Neuronal stem cell (in vitro differentiated cells): ENCODE results near the gene GRAMD2B.

Experiments
- DNase-seq: peaks from one replicate; pipeline ENCODE4 v3.0.0-alpha.2; 2013; ENCODE audit warnings: low spot score
- H2AFZ ChIP-seq: one replicate; pipeline ENCODE4 v1.6.1; 2013; ENCODE audit warnings: mild to moderate bottlenecking, low read length, inconsistent platforms
- H2AK5ac ChIP-seq: 2 replicates; pipeline ENCODE4 v1.6.1; 2013; ENCODE audit warnings: low read depth, mild to moderate bottlenecking, inconsistent platforms, low read length, moderate library complexity, mixed read lengths
- H2BK120ac ChIP-seq: 2 replicates; pipeline ENCODE4 v1.6.1; 2013; ENCODE audit warnings: low read depth, mild to moderate bottlenecking, inconsistent platforms, low read length, moderate library complexity, mixed read lengths
- H2BK12ac ChIP-seq: one replicate; pipeline ENCODE4 v1.6.1; 2013; ENCODE audit warnings: low read length, inconsistent platforms
- H2BK15ac ChIP-seq: 2 replicates; pipeline ENCODE4 v1.6.1; 2013; ENCODE audit warnings: mild to moderate bottlenecking, low read length, inconsistent platforms, mixed read lengths
- H2BK5ac ChIP-seq: one replicate; pipeline ENCODE4 v1.6.1; 2013; ENCODE audit warnings: inconsistent platforms, mild to moderate bottlenecking, low read length, moderate library complexity
- H3K14ac ChIP-seq: one replicate; pipeline ENCODE4 v1.6.1; 2013; ENCODE audit warnings: low read length, inconsistent platforms
- H3K18ac ChIP-seq: 2 replicates; pipeline ENCODE4 v1.6.1; 2013; ENCODE audit warnings: low read length, inconsistent platforms
- H3K23ac ChIP-seq: 2 replicates; pipeline ENCODE4 v1.6.1; 2013; ENCODE audit warnings: low read depth, mild to moderate bottlenecking, mixed read lengths, low read length, inconsistent platforms; ENCODE audit not compliant: poor library complexity
- H3K27ac ChIP-seq: replicated peaks from 3 replicates; pipeline ENCODE4 v1.5.1; 2013; ENCODE audit warnings: low read length, inconsistent platforms
- H3K27me3 ChIP-seq, 3 experiments: 2 replicates each; pipeline ENCODE4 v1.6.1; 2013; ENCODE audit warnings: low read length in 3 of 3, mild to moderate bottlenecking in 2 of 3, inconsistent platforms in 1 of 3, low read depth in 1 of 3, mixed read lengths in 1 of 3, moderate library complexity in 1 of 3; ENCODE audit not compliant: control insufficient read depth in 3 of 3, insufficient read depth in 3 of 3
- H3K36me3 ChIP-seq, 2 donors: replicated peaks in 1 of 2; 2 replicates each; pipeline ENCODE4 v1.6.1; 2013; ENCODE audit warnings: low read length in 2 of 2; ENCODE audit not compliant: control insufficient read depth in 2 of 2, insufficient read depth in 2 of 2
- H3K4ac ChIP-seq: 2 replicates; pipeline ENCODE4 v1.6.1; 2013; ENCODE audit warnings: inconsistent platforms, mild to moderate bottlenecking, low read length, moderate library complexity
- H3K4me1 ChIP-seq, 2 donors: 1 replicate in 1 of 2; 2 replicates in 1 of 2; pipeline ENCODE4 v1.6.1; 2013; ENCODE audit warnings: low read length in 2 of 2, low read depth in 1 of 2; ENCODE audit not compliant: control insufficient read depth in 2 of 2, insufficient read depth in 1 of 2
- H3K4me2 ChIP-seq: one replicate; pipeline ENCODE4 v1.6.1; 2013; ENCODE audit warnings: mild to moderate bottlenecking, low read length, inconsistent platforms; ENCODE audit not compliant: insufficient read depth, poor library complexity, severe bottlenecking
- H3K4me3 ChIP-seq, 2 donors: 2 replicates each; pipeline ENCODE4 v1.5.1; 2013; ENCODE audit warnings: low read length in 2 of 2, mild to moderate bottlenecking in 2 of 2, inconsistent platforms in 1 of 2, moderate library complexity in 1 of 2
- H3K79me1 ChIP-seq: one replicate; pipeline ENCODE4 v1.6.1; 2013; ENCODE audit warnings: low read depth, mild to moderate bottlenecking, inconsistent platforms, low read length, moderate library complexity
- H3K9ac ChIP-seq: one replicate; pipeline ENCODE4 v1.6.1; 2013; ENCODE audit warnings: mild to moderate bottlenecking, low read depth, low read length, inconsistent platforms; ENCODE audit not compliant: poor library complexity
- H3K9me3 ChIP-seq, 2 donors: replicated peaks in 1 of 2; 2 replicates each; pipeline versions ENCODE3 to v1.6.1; 2013; ENCODE audit warnings: low read length in 2 of 2, mild to moderate bottlenecking in 2 of 2, inconsistent platforms in 1 of 2, low read depth in 1 of 2, mixed read lengths in 1 of 2, moderate library complexity in 1 of 2; ENCODE audit not compliant: control insufficient read depth in 2 of 2, insufficient read depth in 1 of 2
- H4K8ac ChIP-seq: one replicate; pipeline ENCODE4 v1.6.1; 2013; ENCODE audit warnings: low read depth, mild to moderate bottlenecking, inconsistent platforms, low read length, moderate library complexity
- H4K91ac ChIP-seq: one replicate; pipeline ENCODE4 v1.6.1; 2013; ENCODE audit warnings: low read length, low read depth, mild to moderate bottlenecking, inconsistent platforms; ENCODE audit not compliant: poor library complexity
- WGBS, 2 donors: extraction: QIAGEN DNeasy Blood & Tissue Kit; methylation state at CpG; one replicate each; pipeline ENCODE4 v1.1.7; 2013; ENCODE audit warnings: missing lambda C conversion rate in 2 of 2, mixed read lengths in 1 of 2; ENCODE audit not compliant: insufficient read length in 2 of 2, insufficient replicate concordance in 1 of 2; ENCODE audit errors: extremely low coverage in 2 of 2; 5-methylcytosine and 5-hydroxymethylcytosine counted together

GRAMD2B gene

GRCh38 chr5:126455264-126455663 is 32.1 kb downstream of the GRAMD2B start:
- Histone ChIP-seq H3K9me3 (no peaks in the 10 kb centered on the region), H3K14ac (no peak overlapping the region), H2BK12ac (no peak overlapping the region), H4K91ac (no peak overlapping the region), H3K4ac (no peak overlapping the region), H3K36me3 (no peaks in the 10 kb centered on the region), H2AFZ (no peak overlapping the region), H2BK120ac (no peak overlapping the region), H2BK5ac (no peak overlapping the region), H2AK5ac (no peak overlapping the region), H3K27ac (no peak overlapping the region), H3K79me1 (no peaks in the 10 kb centered on the region), H4K8ac (no peak overlapping the region), H3K27me3 (no peaks in the 10 kb centered on the region), H2BK15ac (no peak overlapping the region), H3K4me3 (no peak overlapping the region), H3K4me2 (no peak overlapping the region), H3K9ac (no peak overlapping the region), H3K23ac (no peak overlapping the region), H3K18ac (no peak overlapping the region), H3K4me1 (no peaks in the 10 kb centered on the region)
- DNase-seq, result no peak

GRCh38 chr5:126455728-126456127 is 32.5 kb downstream of the GRAMD2B start:
- Histone ChIP-seq H3K4me1 (no peaks in the 10 kb centered on the region), H3K27ac (no peak overlapping the region), H3K9ac (no peak overlapping the region), H3K4me3 (no peak overlapping the region), H3K9me3 (no peaks in the 10 kb centered on the region), H3K14ac (no peak overlapping the region), H3K4me2 (no peak overlapping the region), H3K23ac (no peak overlapping the region), H4K8ac (no peak overlapping the region), H2BK5ac (no peak overlapping the region), H3K18ac (no peak overlapping the region), H2BK120ac (no peak overlapping the region), H2AFZ (no peak overlapping the region), H3K27me3 (no peaks in the 10 kb centered on the region), H2BK15ac (no peak overlapping the region), H3K79me1 (no peaks in the 10 kb centered on the region), H3K4ac (no peak overlapping the region), H4K91ac (no peak overlapping the region), H2BK12ac (no peak overlapping the region), H2AK5ac (no peak overlapping the region), H3K36me3 (no peaks in the 10 kb centered on the region)
- no CpG with 5 or more reads among the region's 1 CpG for WGBS, 2 donors
- no peak for DNase-seq

- H3K4me1 ChIP-seq, result no peaks in the 10 kb centered on the region
These were observed 33.1 kb downstream of the GRAMD2B start for GRCh38 chr5:126456217-126456820.

GRCh38 chr5:126460459-126460858 is 37.2 kb downstream of the GRAMD2B start:
- Histone ChIP-seq H3K9ac (no peak overlapping the region), H3K36me3 (no peaks in the 10 kb centered on the region), H4K8ac (no peak overlapping the region), H3K4me3 (no peak overlapping the region), H3K9me3 (no peaks in the 10 kb centered on the region), H3K4me1 (peaks cover 6 to 8% of the 10 kb centered on the region in 2 donors), H3K27ac (no peak overlapping the region), H2BK120ac (no peak overlapping the region), H2AK5ac (no peak overlapping the region), H3K14ac (no peak overlapping the region), H3K27me3 (no peaks in the 10 kb centered on the region), H3K23ac (no peak overlapping the region), H2BK5ac (no peak overlapping the region), H4K91ac (no peak overlapping the region), H3K4ac (no peak overlapping the region), H3K18ac (no peak overlapping the region), H3K79me1 (no peaks in the 10 kb centered on the region), H2BK12ac (no peak overlapping the region), H2AFZ (no peak overlapping the region), H2BK15ac (no peak overlapping the region), H3K4me2 (no peak overlapping the region)
- WGBS, 2 donors, result no CpG with 5 or more reads among the region's 4 CpGs
- DNase-seq, result no peak

More at GRCh38 chr5:126456217-126456820, 33.1 kb downstream of the GRAMD2B start:
- Histone ChIP-seq H2BK12ac (no peak overlapping the region), H3K9me3 (no peaks in the 10 kb centered on the region), H3K9ac (no peak overlapping the region), H3K4ac (no peak overlapping the region), H2BK120ac (no peak overlapping the region), H2AK5ac (no peak overlapping the region), H3K79me1 (no peaks in the 10 kb centered on the region), H3K4me2 (no peak overlapping the region), H4K91ac (no peak overlapping the region), H2AFZ (no peak overlapping the region), H3K36me3 (no peaks in the 10 kb centered on the region), H3K14ac (no peak overlapping the region), H3K27ac (no peak overlapping the region), H3K18ac (no peak overlapping the region), H2BK15ac (no peak overlapping the region), H3K27me3 (no peaks in the 10 kb centered on the region), H3K23ac (no peak overlapping the region), H4K8ac (no peak overlapping the region), H2BK5ac (no peak overlapping the region), H3K4me3 (no peak overlapping the region)
- WGBS, 2 donors, result no CpG with 5 or more reads among the region's 6 CpGs
- DNase-seq, result no peak
